Anterior cingulate cortex (tissue), 58 donors: Measurements from ENCODE around the gene RAD51.
A peak's percentile ranks its signal among the peaks of the same experiment; 100 is the strongest.

Source experiments
- DNase-seq, 58 donors: peaks; one replicate each; lab custom pipeline; 2025; lab: John Stamatoyannopoulos, UW

Gene RAD51

GRCh38 chr15:40721701-40722100 is 26.7 kb downstream of the RAD51 start:
- no peak for DNase-seq

DNA sequence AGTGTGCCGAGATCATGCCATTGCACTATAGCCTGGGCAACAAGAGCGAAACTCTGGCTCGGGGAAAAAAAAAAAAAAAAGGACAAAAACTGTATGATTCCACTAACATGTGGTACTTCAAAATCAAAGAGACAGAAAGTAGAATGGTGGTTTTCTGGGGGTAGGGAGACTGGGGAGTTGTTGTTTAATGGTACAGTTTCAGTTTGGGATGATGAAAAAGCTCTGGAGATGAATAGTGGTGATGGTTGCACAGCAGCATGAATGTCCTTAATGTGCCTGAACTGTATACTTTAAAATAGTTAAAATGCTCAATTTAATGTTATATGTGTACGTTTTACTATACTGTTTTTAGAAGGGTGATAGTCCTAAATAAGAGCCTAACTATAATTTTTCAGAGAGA is 27.4 kb downstream of the RAD51 start:
- DNase-seq: no peak

DNA sequence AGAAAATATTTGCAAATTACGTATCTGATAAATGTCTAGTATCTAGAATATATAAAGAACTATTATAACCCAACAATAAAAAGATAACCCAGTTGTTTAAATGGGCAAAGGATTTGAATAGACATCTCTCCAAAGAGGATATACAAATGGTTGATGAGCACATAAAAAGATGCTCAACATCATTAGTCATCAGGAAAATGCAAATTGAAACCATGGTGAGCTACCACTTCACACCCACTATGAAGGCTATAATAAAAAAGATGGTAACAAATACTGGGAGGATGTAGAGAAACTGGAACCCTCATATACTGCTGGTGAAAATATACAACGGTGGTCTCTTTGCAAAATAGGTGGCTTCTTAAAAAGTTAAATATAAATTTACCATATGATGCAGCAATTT is 28.0 kb downstream of the RAD51 start:
- no peak for DNase-seq

- no peak for DNase-seq
These were observed 28.9 kb downstream of the RAD51 start for GRCh38 chr15:40723919-40724318.

- DNase-seq: no peak
These were observed 36.1 kb downstream of the RAD51 start for GRCh38 chr15:40731034-40731433.

DNA sequence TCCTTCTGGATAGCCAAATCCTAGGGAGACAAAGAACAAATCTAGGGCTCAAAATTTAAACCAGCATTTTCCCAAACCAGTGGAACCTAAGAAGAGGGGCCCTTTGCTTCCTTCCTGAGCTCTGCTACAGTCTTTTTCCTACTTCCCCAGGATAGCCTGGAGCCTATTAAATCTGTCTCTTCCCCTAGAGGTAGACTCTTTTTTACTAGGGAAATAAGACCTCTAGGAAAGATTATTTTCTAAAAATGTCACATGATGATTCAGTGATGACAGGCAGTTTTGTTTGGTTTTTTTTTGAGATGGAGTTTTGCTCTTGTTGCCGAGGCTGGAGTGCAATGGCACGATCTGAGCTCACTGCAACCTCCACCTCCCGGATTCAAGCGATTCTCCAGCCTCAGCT is 41.6 kb downstream of the RAD51 start:
- DNase-seq: no peak

GRCh38 chr15:40737048-40737447 is 42.1 kb downstream of the RAD51 start:
- DNase-seq: no peak

DNA sequence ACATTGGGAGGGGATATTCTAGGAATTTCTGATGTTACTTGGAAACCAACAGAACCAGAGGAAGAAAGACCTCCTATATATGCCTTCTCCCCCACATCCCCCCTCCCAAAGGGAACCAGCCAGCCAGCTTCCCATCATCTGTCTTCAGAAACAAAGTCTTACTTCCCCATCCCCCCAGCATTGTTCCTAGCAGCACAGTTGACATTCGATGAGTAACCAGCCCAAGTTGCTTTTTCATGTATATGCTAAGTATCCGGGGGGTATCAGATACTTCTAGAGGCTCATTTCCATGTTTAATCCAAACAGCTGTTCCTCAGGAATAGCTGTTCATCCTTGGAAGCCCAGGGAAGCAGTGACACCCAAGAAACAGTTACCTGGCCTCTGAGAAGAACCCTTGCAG is 44.1 kb downstream of the RAD51 start:
- no peak for DNase-seq

- DNase-seq: no peak
These were observed 44.9 kb downstream of the RAD51 start for GRCh38 chr15:40739854-40740253.

- DNase-seq: no peak
These were observed 48.5 kb downstream of the RAD51 start for GRCh38 chr15:40743485-40743901.

DNA sequence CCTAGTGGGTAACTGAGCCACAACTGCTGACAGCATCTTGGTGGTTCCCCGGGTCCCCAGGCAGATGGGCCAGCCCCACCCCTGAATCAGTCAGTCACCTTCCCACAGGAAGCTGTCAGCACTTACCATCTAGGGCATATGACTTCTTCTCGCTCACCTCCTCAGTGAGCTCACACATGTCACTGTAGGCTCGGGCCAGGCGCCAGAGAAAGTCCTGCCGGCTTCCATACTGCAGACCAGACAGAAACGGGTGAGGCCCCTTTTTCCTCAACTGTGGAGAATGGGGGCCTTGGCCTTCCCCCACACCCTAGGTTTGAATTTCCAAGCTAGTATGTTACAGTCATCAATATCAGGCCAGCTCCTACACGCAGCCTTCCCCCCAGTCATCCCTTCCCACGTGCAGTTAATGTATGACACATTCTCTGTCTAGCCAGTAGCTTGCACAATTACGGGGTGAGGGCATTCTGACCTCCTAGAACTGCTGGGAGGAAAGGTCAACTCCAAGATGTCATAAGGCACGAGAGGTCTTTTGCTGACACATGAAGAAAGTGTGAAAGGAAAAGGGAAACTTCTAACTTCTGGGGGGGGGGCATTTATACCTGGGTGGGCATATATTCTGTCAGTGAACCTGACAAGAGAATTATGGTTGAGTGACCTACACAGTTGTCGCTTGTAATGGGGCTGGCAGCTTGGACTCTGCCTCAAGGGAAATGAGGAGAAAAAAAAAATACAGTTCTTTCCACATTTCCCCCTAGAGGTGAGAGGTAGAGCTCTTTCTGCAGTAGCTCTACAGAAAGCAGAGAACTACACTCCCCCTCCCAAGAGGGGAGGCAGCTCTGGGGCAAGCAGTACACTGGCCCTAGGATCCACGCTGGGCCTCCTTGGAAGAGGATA is 49.2 kb downstream of the RAD51 start:
- no peak for DNase-seq

- no peak for DNase-seq
These were observed 49.8 kb downstream of the RAD51 start for GRCh38 chr15:40744815-40745152.

GRCh38 chr15:40746916-40747418 is 52.0 kb downstream of the RAD51 start:
- no peak for DNase-seq

DNA sequence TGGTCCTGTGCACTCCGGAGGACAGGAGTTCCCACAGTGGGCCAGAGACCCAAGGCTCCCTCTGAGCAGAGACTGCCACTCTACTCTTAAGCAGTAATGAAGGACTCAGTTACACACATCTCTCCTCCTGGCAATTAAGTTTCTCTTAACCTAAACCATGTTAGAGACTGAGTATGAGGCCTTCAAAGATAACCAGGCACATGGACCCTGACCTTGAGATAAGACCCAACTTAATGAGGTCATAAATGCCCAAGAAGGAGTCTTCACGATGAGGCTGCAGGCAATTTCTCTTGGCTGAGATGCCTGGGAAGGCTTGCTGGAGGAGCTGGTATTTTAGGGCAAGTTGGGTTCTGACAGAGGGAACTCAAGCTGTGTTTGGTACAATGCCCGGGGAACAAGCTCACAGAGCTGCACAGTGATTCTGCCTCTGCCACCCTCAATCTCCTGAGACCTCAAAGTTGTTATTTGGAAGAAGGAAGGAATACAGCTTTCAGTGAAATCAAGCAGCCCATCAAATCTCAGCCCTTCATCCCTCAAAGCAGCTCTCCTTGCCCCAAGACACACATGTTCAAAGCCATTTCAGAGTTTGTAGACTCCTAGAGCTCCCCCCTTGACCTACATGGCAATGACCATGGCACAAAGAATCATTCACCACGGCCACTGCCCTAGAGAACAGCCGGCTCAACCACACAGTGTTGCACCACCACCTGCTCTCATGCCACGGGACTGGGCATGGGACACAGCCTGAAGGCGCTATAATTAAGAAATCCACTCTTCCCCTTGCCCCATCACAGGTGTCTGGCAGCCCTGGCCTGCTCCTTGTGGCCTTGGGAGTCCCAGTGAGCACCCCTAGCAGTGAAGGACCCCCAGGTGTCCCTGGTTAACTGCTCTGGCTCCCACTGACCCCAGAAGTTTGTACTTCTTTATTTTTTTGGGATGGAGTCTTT is 53.0 kb downstream of the RAD51 start:
- DNase-seq: no peak

GRCh38 chr15:40749151-40749630 is 54.2 kb downstream of the RAD51 start:
- DNase-seq: no peak

- DNase-seq: no peak
These were observed 55.9 kb downstream of the RAD51 start for GRCh38 chr15:40750885-40751284.

DNA sequence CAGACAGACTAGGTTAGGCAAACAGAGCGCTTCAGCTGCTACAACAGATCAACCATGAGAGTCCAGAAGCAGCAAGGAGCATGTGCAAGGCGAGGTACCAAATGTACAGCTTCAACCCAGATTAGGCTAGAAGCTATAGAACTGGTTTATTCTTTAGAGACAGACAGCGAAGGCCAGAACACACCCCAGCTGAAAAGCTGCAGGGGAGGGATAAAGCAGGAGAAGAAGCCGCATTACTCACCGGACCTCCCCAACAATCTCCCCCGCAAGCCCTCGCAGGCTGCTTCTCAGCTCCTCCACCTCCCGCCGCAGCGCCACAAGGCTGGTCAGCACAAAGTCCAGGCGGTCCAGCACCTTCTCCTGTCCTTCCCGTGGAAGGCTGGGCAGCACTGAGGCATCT is 56.8 kb downstream of the RAD51 start:
- DNase-seq: peak in 2 of 58 donors; percentile 15 to 26

GRCh38 chr15:40754574-40754882 is 59.6 kb downstream of the RAD51 start:
- DNase-seq: peak in 3 of 58 donors; percentile 18 to 59 (median 24)

DNA sequence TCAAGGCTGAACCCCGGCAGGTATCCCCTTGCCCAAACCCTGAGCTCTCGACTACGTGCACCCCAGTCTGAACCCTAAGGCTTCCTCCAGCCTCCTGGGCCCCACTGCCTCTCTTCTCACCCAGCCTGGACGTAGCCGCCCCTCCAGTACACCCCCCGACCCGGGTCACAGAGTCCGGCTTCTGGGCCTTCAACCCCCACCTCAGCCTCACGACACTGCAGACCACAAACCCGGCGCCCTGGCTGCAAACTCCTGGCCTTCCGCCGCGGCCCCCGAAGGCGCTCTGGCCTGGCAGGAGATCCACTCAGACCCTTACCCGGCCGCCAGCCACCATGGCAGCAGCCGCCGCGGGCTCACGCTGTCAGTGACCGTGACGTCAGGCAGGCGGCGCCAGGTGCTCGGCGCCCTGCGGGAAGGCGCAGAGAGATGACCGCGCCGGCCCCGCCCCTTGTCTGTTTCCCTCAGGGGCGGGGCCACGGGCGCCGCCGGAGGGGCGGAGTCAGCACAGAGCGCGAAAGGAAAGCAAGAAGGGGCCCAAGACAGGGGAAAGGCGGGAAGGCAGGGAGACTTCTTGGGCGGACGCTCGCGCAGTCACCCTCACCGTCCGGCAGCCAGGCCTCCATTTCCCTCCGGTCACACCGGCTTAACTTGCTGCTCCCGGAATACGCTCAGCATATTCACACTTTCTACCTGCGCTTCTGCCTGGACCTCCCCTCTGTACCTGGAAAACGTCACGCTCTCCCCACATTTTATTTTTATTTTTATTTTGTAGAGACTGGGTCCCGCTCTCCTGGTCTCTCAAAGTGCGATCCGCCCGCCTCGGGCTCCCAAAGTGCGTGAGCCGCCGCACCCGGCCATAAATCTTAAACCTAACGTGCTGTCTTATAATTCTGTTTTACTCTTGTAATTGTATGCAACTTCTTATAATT is 60.2 kb downstream of the RAD51 start, which contains the start of gene RMDN3:
Gene RMDN3 (minus strand): TSS at position 372 of the 929 bp plus-strand sequence. CDS start 471 bp downstream, outside the sequence.
- DNase-seq: peak in 57 of 58 donors; percentile 18 to 93 (median 83)

DNA sequence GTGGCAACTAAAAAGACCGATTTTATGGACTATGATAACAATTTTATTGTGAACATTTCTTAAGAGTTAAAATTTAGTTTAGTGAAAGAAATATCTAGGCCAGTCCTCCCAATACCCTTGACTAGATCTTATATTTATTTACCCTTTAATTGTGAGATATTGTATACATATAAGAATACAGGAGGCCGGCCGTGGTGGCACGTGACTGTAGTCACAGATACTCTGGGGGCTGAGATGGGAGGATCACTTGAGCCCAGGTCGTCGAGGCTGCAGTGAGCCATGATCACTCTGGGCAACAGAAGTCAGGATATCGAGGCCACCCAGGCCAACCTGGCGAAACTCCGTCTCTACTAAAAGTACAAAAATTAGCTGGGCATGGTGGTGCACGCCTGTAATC is 60.8 kb downstream of the RAD51 start:
- DNase-seq: no peak
